HG03135 (cell line): ENCODE measurements around the gene POLR3A.

ENCODE experiments used
- ATAC-seq: cut with Tn5 transposase; IDR thresholded peaks from one replicate; pipeline ENCODE4 v1.9.1; 2021; ENCODE audit warnings: mild to moderate bottlenecking, moderate library complexity; ENCODE audit not compliant: unreplicated experiment

POLR3A gene

DNA sequence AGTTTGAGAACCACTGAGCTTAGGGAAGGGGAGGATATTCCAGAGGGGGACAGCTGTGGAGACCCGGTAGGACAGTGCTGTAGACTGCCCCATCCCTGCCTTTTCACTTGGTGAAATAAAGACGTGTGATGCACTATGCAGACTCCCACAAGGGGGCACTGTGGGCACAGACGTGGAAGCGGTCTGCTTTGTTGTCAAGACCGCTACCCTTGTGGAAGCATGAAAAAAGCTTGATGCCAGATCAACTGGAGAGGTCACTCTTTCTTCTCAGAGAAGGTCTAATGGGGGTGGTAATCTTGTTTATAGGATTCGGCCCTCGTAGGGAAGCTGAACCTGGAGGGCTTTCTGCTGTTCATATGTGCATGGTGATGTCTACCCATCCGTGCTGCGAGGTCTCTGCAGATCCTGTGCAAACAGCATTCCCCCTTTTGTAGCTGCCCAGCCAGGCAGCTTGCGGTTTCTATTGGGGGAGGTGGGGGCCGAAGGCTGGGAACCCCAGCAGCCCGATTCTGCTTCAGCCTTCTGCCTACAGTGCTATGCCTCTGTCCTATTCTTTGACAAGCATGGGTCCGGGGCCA, 18.1 kb upstream of the POLR3A start:
- ATAC-seq = peak; percentile 64

- no peak for ATAC-seq
Measured at GRCh38 chr10:78046711-78047269, 17.5 kb upstream of the POLR3A start.

DNA sequence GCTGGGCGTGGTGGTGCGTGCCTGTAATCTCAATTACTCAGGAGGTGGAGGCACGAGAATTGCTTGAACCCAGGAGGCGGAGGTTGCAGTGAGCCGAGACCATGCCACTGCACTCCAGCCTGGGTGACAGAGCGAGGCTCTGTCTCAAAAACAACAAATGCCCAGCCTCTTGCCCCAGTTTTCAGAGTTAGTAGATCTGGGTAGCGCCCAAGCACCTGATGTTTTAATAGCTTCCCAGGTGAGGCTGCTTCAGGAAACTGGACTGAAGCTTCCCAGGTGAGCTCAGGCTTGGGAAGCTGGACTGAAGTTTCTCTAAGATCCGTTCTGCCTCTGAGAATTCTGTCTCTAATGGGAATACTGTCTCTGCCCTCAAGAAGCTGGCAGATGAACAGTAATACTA, 16.5 kb upstream of the POLR3A start:
- ATAC-seq = no peak

DNA sequence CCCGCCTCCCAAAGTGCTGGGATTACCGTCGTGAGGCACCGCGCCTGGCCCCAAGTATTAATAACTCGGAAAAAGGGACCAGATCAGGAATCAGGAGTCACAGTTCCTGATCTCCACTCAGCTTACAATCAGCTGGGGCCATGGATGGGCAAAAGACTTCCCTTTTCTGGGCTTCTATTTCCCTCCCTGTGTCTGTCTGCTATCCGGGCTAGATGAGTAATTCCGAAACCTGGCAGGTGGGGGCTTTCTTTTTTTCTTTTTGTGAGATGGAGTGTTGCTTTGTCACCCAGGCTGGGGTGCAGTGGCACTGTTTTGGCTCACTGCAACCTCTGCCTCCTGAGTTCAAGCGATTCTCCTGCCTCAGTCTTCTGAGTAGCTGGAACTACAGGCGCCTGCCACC, 15.9 kb upstream of the POLR3A start:
- ATAC-seq = no peak

- no peak for ATAC-seq
Measured at GRCh38 chr10:78044699-78045098, 15.4 kb upstream of the POLR3A start.

GRCh38 chr10:78044179-78044578, 14.9 kb upstream of the POLR3A start:
- ATAC-seq = no peak

DNA sequence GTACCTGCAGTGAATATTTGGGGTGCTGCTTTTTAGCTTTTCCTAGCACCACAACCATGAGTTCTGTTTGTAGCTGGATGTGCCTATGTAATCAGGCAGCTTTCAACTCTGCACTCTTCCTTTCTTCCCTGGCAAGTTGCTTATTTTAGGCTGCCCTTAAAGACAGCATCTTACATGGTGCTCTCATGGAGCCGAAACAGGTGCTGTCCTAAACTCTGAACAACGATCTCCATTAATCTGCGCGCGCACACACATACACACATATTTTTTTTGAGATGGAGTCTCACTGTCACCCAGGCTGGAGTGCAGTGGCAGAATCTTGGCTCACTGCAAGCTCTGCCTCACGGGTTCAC, 13.4 kb upstream of the POLR3A start:
- no peak for ATAC-seq

DNA sequence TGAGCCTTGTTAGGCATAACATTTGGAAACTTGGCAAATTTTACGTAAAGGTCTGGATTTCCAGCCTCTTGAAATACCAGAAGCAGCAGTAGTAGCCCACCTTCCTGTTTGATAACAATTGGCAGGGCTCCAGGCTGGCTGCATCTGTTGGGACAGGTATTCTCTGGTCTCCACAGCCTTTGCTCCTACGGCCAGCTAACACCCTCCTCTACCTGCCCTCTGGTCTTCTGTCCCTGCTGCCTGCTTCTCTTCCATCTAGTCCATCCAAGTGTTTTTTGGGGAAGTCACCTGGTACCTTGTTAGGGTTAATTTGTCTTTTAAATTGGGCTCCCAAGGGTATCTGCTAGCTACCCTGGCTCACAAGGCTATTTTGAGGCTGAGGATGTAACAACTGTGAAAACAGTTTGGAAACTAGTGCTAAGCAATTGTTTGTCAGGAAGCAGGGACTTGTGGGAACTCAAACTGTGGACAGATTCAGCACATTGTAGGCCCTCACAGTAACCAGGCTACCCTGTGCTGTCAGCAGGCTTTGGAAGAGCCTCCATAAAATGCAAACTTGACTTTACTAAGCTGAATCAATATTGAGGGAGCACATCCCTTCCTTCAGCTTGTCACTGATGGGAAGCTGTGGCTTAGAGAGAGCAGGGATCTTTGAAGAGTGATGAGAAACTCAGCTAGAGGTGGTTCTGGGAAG, 12.9 kb upstream of the POLR3A start:
- no peak for ATAC-seq

- ATAC-seq = no peak
Measured at GRCh38 chr10:78041170-78042057, 12.1 kb upstream of the POLR3A start.

DNA sequence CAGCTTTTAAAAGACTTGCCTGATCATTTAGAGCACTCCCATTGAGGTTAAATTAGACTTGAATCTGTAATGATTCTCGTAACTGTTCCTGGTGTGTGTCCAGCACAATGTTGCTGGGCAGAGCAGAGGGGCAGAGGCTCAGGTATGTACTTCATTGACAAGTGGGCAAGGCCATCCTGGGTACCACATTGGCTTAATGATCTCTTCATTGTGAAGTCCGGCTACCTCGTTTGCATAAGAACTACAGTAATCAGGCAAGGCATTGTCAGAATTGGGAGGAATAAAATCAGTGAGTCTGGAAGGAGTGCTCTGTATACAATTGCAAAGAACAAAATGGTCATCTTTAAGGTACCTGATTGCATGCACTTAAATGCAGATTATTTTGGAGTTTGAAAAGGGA, 10.4 kb upstream of the POLR3A start:
- ATAC-seq = no peak

DNA sequence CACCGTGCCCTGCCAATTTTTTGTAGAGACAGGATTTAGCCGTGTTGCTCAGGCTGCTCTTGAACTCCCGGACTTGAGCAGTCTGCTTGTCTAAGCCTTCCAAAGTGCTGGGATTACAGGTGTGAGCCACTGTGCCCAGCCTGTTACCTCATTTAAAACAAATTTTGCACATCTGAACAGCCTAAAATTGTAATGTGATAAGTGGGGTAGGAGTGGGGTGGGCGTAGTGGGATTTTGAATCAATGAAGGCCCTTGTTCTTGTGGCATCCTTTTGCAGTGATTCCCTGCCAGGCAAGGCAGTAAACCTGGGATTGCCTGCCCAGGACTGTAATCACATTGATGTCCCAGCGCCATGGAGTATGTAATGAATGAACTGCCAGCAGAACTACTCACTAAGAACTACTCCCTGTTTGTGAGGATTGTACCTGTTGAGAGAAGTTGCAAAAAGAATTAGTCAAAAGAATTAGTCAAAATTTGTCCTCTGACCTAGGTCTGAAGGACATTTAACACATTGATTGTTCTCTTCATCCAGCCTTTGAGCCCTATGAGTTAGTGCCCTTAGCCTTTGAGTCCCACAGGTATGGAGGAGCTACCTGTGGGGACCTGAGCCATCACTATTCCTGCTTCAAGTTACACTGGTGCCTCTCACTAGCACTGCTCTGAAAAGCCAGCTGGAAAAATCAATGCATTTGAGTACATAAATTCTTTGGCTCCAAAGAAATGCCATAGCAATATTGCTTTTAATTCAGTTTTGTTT, 9.7 kb upstream of the POLR3A start:
- no peak for ATAC-seq

- no peak for ATAC-seq
Measured at GRCh38 chr10:78038105-78038504, 8.8 kb upstream of the POLR3A start.

DNA sequence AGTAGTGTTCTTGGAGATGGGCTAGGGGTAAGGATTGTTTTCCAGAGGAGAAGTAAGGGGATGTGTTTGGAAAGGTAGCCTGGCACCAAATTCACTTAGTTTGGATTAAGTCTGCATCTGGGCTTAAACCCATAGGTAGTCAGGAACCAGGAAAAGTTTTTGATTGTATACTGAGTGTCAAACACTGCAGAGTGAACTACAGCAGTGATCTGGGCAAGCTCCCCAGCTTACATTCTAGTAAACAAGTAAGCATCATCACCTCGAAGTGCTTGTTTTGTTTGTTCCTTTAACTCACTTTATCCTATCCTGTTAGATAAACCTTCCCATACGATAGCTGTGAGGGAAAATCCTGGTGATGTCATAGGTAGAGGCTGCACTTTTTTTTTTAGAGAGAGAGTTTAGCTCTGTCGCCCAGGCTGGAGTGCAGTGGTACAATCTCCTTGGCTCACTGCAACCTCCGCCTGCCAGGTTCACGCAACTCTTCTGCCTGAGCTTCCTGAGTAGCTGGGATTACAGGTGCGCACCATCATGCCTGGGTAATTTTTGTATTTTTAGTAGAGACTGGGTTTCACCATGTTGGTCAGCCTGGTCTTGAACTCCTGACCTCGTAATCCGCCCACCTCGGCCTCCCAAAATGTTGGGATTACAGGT, 6.7 kb upstream of the POLR3A start:
- ATAC-seq = no peak

DNA sequence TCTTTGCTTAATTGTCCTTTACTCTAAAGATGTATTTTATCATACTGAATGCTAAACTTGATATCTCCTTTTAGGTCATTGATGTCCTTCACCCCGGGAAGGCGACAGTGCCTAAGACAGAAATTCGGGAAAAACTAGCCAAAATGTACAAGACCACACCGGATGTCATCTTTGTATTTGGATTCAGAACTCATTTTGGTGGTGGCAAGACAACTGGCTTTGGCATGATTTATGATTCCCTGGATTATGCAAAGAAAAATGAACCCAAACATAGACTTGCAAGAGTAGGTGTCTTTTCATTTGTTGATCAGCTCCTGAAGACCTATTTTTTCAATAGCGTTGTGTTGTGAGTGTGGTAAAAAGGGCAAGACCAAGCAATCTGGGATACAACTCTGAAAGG, 6.1 kb upstream of the POLR3A start:
- ATAC-seq = no peak

DNA sequence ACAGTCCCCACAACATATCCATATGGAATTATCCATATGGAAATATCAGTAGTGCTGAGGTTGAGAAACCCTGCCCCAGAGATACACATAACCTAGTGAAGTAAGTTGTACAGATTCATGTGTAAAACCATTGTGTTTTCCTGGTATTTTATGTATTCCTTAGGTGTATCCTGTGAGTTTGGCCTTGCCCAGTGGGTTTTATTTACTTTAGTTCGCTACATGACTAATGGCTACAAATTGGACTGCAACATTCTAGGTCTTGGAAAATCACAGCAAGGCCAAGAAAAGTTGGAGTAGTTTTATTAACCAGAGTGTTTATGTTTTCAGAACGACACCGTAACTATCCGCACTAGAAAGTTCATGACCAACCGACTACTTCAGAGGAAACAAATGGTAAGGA, 5.7 kb upstream of the POLR3A start:
- ATAC-seq = no peak

DNA sequence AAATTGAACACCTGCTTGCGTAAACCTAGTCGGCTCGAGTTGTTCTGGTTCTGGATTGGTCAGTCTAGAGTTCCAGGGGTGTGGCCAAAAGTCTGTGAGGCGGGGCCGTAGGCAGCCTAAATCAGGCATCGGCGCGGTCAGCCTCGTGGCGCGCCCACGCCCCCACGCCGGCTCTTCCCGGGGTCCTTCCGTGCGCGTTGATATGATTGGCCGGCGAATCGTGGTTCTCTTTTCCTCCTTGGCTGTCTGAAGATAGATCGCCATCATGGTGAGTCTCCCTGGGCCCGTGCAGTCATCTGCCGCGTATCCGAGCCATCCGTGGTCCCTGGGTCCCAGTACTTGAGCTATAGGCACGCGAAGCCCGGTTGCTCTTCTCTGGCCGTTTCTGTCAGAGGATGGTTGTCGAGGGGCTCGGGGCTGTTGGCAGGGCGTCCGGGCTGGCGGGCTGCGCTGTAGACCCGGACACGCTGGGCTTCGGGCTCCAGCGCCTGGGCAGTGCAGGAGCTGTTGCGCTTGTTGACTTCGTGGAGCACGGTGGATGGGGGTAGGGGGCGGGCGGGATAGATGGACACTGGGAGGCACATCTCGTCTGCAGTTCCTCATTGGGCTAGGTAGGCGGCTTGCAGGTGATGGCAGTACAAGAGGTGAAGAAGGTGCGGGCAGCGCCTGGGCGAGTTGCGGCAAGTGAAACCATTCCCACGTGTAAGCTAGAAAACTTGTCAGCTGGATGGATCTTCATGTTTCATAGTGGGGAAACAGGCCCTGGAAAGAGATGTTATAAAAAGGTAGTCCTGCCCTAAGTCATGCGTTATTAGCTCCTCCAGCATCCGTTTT, 4.5 kb upstream of the POLR3A start, which contains the start of gene RPS24:
TSS of gene RPS24 (plus strand) at position 227 of the 834 bp plus-strand sequence. CDS start at position 266, 39 bp downstream.
- ATAC-seq = peak; percentile 84

DNA sequence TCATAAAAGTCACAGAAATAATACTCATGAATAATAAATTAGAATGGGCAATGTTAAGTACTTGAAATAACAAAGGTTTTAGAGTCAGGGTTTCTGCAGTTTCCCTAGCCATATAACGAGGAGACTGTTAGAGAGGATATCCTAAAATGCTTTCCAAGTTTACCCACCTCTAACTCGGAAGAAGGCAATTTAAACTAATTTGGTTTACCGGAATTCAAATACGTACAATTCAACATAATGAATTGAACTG, 4.0 kb upstream of the POLR3A start:
- ATAC-seq = no peak

- ATAC-seq = peak; percentile 6
Measured at GRCh38 chr10:78028438-78029268, 662 bp downstream of the POLR3A start.
